K562 (cell line): Measurements from ENCODE around the gene TAAR8. TPM values are rescaled to one million over a fixed set of nuclear protein-coding genes. Genes with fewer than 3 reads are reported as not detected.

Experiments
- BHLHE40 ChIP-seq: IDR thresholded peaks from 2 replicates; pipeline ENCODE4 v1.6.1; 2011; ENCODE audit warnings: low read length, improper control_type of control experiment
- CHD2 ChIP-seq: IDR thresholded peaks from 2 replicates; pipeline ENCODE4 v1.6.1; 2011; ENCODE audit warnings: low read depth, low read length
- CREB1 ChIP-seq, 2 experiments: sonication (generic) in 1 of 2; formaldehyde crosslinking in 1 of 2; IDR thresholded peaks; 2 replicates each; pipeline versions ENCODE4 v1.6.1 to v1.8.0; 2012 to 2022; ENCODE audit warnings: inconsistent platforms in 1 of 2, mild to moderate bottlenecking in 1 of 2, missing genetic modification reagents in 1 of 2, moderate library complexity in 1 of 2
- E2F1 ChIP-seq: sonication (generic); formaldehyde crosslinking; IDR thresholded peaks from 2 replicates; pipeline ENCODE4 v1.8.1; 2023; ENCODE audit warnings: mild to moderate bottlenecking, missing genetic modification reagents, moderate library complexity
- EP300 ChIP-seq: IDR thresholded peaks from 2 replicates; pipeline ENCODE4 v1.6.1; 2012; ENCODE audit warnings: low read length, improper control_type of control experiment
- ETV5 ChIP-seq: sonication (generic); formaldehyde crosslinking; IDR thresholded peaks from 2 replicates; pipeline ENCODE4 v1.4.0; 2020; ENCODE audit warnings: low read depth, mild to moderate bottlenecking, missing genetic modification reagents
- HDAC1 ChIP-seq, 2 experiments: fragments of 450-650 bp; IDR thresholded peaks; 2 replicates each; pipeline ENCODE4 v1.6.1; 2016 to 2017; ENCODE audit warnings: inconsistent platforms in 1 of 2, mild to moderate bottlenecking in 1 of 2, moderate library complexity in 1 of 2
- HEY1 ChIP-seq: fragments of 250-450 bp; sonication (Bioruptor Pico); IDR thresholded peaks from 2 replicates; pipeline ENCODE4 v1.5.0; 2020; ENCODE audit warnings: mild to moderate bottlenecking, moderate library complexity, borderline replicate concordance
- MTA2 ChIP-seq: fragments of 450-650 bp; IDR thresholded peaks from 2 replicates; pipeline ENCODE4 v1.6.1; 2016; ENCODE audit warnings: low read depth
- POLR2G ChIP-seq: fragments of 200-400 bp; formaldehyde crosslinking; IDR thresholded peaks from 2 replicates; pipeline ENCODE4 v1.6.1; 2017; ENCODE audit warnings: low read depth, mild to moderate bottlenecking, antibody characterized with exemption, low read length, moderate library complexity
- PPARD ChIP-seq: fragments of 250-450 bp; sonication (Bioruptor Pico); IDR thresholded peaks from 2 replicates; pipeline ENCODE4 v1.8.0; 2022; ENCODE audit warnings: inconsistent platforms, mild to moderate bottlenecking, moderate library complexity
- SAFB2 ChIP-seq: fragments of 200-400 bp; formaldehyde crosslinking; IDR thresholded peaks from 2 replicates; pipeline ENCODE4 v1.6.1; 2018; ENCODE audit warnings: borderline replicate concordance, low read length, low read depth, moderate library complexity; ENCODE audit not compliant: severe bottlenecking
- SAP30 ChIP-seq: fragments of 200-600 bp; sonication (generic); IDR thresholded peaks from 2 replicates; pipeline ENCODE4 v1.6.1; 2012; ENCODE audit warnings: borderline replicate concordance, low read depth, mild to moderate bottlenecking, moderate library complexity, low read length, control low read depth, inconsistent platforms; ENCODE audit not compliant: insufficient read depth, poor library complexity, severe bottlenecking
- SIN3A ChIP-seq, 2 experiments: fragments of 150-350 bp in 1 of 2; IDR thresholded peaks; 2 replicates each; pipeline ENCODE4 v1.6.1; 2011 to 2016; ENCODE audit warnings: borderline replicate concordance in 2 of 2, low read depth in 2 of 2, low read length in 2 of 2, mild to moderate bottlenecking in 2 of 2, moderate library complexity in 2 of 2; ENCODE audit not compliant: control insufficient read depth in 1 of 2
- SMAD3 ChIP-seq: fragments of 450-650 bp; formaldehyde crosslinking; conservative IDR thresholded peaks from 2 replicates; pipeline ENCODE4 v1.4.0; 2020; ENCODE audit warnings: mild to moderate bottlenecking
- SRF ChIP-seq, 2 experiments: fragments of 250-450, 450-650 bp in 1 of 2; sonication (Bioruptor Pico) in 1 of 2; sonication (generic) in 1 of 2; formaldehyde crosslinking; IDR thresholded peaks; 2 replicates each; pipeline versions ENCODE4 v1.5.0 to v1.5.1; 2020 to 2022; ENCODE audit warnings: mild to moderate bottlenecking in 1 of 2, missing genetic modification reagents in 1 of 2
- STAT5A ChIP-seq: IDR thresholded peaks from 2 replicates; pipeline ENCODE4 v1.6.1; 2012; ENCODE audit warnings: low read length, inconsistent platforms, borderline replicate concordance
- ZNF785 ChIP-seq: fragments of 250-450 bp; sonication (Bioruptor Pico); IDR thresholded peaks from 2 replicates; pipeline ENCODE4 v1.4.0; 2020; ENCODE audit warnings: mild to moderate bottlenecking
- polyA plus RNA-seq, 8 experiments: library from polyadenylated mRNA; depleted of rRNA in 4 of 8; stranded (reverse) in 5 of 8; unstranded in 3 of 8; fragments of >200 nt; fragmentation: Nextera tagmentation in 2 of 8; fragmentation: Illumina TruSeq in 1 of 8; extraction: Ambion mirVana in 2 of 8; extraction: Trizol in 1 of 8; gene quantifications; 2 replicates each; pipeline versions ENCODE4 v1.2.1 to v1.2.3, GENCODE V29; 2011 to 2014; ENCODE audit warnings: inconsistent platforms in 1 of 8, missing spikeins in 1 of 8
- total RNA-seq, 7 experiments: library from RNA; depleted of rRNA in 6 of 7; stranded (reverse); fragments of >200 nt in 6 of 7; fragmentation: Illumina TruSeq in 2 of 7; extraction: Trizol in 2 of 7; gene quantifications; 2 replicates each; pipeline versions ENCODE4 v1.2.1 to v1.2.3, GENCODE V29; 2011 to 2021; ENCODE audit warnings: low replicate concordance in 1 of 7
- TF ChIP-seq, protein P1 (sequence below): fragments of 450-650 bp; IDR thresholded peaks from 2 replicates; pipeline ENCODE4 v1.6.1; 2016; ENCODE audit warnings: missing biosample characterization, missing genetic modification characterization
- TF ChIP-seq, protein P2 (sequence below): sonication (generic); formaldehyde crosslinking; IDR thresholded peaks from 2 replicates; pipeline ENCODE4 v1.8.0; 2023; ENCODE audit warnings: mild to moderate bottlenecking, missing genetic modification reagents

Gene TAAR8
- total and polyA plus RNA-seq, 9 of the 15 experiments (the other 6 are each of a cell fraction or from before 2014, with no cell fraction given), result not detected

DNA sequence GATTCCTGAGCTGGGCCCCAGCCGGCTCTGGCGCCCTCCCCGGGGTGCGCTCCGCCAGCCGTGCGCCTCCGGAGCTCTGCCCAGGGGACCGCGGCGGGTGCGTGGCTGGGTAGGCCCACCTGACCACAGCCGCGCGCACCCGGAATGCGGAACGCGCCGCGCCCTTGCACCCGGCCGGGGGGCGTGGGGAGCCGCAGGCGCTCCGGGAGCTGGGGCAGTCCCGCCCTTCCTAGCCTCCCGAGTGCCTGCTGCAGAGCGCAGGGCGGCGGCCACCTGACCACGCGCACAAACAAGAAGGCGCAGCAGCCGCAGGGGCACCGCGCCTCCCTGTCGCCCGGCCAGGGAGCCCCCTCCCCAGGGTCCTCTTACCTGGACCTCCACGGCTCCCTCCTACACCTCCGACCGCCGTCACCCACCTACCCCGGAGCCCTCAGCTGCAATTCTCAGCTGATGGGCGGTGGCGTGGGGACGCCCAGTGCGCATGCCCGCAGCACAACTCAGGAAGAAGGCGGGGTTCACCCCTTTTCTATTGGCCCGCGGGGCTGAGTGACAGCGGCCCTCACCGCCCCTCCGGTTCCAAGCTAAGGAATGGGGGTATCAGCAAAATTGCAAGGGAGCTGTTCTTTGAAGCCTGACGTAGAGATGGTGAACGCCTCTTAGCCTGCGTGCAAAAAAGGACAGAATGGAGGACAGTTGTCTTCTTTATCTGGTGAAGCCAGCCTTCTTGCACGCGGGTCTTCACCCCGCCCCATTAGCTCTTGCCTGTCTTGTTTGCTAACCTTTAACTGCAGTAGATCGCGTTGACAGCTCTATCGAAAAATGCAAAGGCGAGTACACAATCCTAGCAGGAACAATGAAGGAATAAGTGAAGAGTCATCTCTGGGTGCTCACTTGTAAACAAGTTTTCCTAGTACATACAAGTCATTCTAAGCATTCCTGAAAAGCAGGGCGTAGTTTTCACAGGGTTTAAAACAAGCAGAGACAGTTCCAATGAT is 39.5 kb upstream of the TAAR8 start, which contains the start of gene STX7 (continued):
- TF ChIP-seq, protein P1, sequence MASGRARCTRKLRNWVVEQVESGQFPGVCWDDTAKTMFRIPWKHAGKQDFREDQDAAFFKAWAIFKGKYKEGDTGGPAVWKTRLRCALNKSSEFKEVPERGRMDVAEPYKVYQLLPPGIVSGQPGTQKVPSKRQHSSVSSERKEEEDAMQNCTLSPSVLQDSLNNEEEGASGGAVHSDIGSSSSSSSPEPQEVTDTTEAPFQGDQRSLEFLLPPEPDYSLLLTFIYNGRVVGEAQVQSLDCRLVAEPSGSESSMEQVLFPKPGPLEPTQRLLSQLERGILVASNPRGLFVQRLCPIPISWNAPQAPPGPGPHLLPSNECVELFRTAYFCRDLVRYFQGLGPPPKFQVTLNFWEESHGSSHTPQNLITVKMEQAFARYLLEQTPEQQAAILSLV, result no peak
- peak; percentile 63 to 94; a peak in 2 of 4 replicates for TF ChIP-seq SIN3A (IDR thresholded peaks at IDR 0.05; ENCODE audit: borderline replicate concordance in 2 of 2, control insufficient read depth in 1 of 2, low read depth in 2 of 2, low read length in 2 of 2)
- no peak for TF ChIP-seq SAFB2
- TF ChIP-seq CHD2, result 0 out of 2 replicates have a peak, but pooled peaks have one; percentile 8
- TF ChIP-seq CREB1 (IDR thresholded peaks at IDR 0.05), result no peak
- TF ChIP-seq CREB1 (CRISPR knock-in tag; IDR thresholded peaks at IDR 0.05), result peak; percentile 37; the same call in 1 of the 2 replicates
- TF ChIP-seq POLR2G, result peak; percentile 77
- 0 out of 4 replicates have a peak, but pooled peaks of 1 of the 2 experiments have one; percentile 46 for TF ChIP-seq SRF (CRISPR knock-in tag; IDR thresholded peaks at IDR 0.05)
- peak; percentile 63; the same call in 1 of the 2 replicates for TF ChIP-seq BHLHE40
- no peak for TF ChIP-seq HEY1 (CRISPR knock-in tag)
- no peak for TF ChIP-seq PPARD
- no peak for TF ChIP-seq ZNF785 (CRISPR knock-in tag)
- peak in 1 of 2 experiments; percentile 91; a peak in 3 of 4 replicates for TF ChIP-seq HDAC1 (IDR thresholded peaks at IDR 0.05)
- TF ChIP-seq SMAD3 (CRISPR knock-in tag), result no peak
- TF ChIP-seq MTA2, result no peak
- TF ChIP-seq E2F1 (CRISPR knock-in tag), result no peak
- TF ChIP-seq, protein P2, sequence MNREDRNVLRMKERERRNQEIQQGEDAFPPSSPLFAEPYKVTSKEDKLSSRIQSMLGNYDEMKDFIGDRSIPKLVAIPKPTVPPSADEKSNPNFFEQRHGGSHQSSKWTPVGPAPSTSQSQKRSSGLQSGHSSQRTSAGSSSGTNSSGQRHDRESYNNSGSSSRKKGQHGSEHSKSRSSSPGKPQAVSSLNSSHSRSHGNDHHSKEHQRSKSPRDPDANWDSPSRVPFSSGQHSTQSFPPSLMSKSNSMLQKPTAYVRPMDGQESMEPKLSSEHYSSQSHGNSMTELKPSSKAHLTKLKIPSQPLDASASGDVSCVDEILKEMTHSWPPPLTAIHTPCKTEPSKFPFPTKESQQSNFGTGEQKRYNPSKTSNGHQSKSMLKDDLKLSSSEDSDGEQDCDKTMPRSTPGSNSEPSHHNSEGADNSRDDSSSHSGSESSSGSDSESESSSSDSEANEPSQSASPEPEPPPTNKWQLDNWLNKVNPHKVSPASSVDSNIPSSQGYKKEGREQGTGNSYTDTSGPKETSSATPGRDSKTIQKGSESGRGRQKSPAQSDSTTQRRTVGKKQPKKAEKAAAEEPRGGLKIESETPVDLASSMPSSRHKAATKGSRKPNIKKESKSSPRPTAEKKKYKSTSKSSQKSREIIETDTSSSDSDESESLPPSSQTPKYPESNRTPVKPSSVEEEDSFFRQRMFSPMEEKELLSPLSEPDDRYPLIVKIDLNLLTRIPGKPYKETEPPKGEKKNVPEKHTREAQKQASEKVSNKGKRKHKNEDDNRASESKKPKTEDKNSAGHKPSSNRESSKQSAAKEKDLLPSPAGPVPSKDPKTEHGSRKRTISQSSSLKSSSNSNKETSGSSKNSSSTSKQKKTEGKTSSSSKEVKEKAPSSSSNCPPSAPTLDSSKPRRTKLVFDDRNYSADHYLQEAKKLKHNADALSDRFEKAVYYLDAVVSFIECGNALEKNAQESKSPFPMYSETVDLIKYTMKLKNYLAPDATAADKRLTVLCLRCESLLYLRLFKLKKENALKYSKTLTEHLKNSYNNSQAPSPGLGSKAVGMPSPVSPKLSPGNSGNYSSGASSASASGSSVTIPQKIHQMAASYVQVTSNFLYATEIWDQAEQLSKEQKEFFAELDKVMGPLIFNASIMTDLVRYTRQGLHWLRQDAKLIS (CRISPR knock-in tag), result 0 out of 2 replicates have a peak, but pooled peaks have one; percentile 55
- no peak for TF ChIP-seq STAT5A
- peak; percentile 38; the same call in 1 of the 2 replicates for TF ChIP-seq EP300
- peak; percentile 85 for TF ChIP-seq SAP30
- 0 out of 2 replicates have a peak, but pooled peaks have one; percentile 45 for TF ChIP-seq ETV5 (CRISPR knock-in tag)
